HG03095 (cell line): ENCODE data around the gene PLP2.
"Not testable (repeated sequence)": the region's sequence is repeated elsewhere in the genome, so short reads cannot be mapped to it uniquely, and the experiment has no call there.

Source experiments
- ATAC-seq: cut with Tn5 transposase; IDR thresholded peaks from one replicate; pipeline ENCODE4 v1.9.1; 2021; ENCODE audit warnings: moderate library complexity; ENCODE audit not compliant: unreplicated experiment

Gene PLP2, protein sequence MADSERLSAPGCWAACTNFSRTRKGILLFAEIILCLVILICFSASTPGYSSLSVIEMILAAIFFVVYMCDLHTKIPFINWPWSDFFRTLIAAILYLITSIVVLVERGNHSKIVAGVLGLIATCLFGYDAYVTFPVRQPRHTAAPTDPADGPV

GRCh38 chrX:49171752-49172279 lies at the start of gene PLP2:
Gene PLP2, plus strand, starts transcription at chrX:49171898. Its CDS starts 103 bp downstream, at chrX:49172001.
- peak; percentile 36 for ATAC-seq

DNA sequence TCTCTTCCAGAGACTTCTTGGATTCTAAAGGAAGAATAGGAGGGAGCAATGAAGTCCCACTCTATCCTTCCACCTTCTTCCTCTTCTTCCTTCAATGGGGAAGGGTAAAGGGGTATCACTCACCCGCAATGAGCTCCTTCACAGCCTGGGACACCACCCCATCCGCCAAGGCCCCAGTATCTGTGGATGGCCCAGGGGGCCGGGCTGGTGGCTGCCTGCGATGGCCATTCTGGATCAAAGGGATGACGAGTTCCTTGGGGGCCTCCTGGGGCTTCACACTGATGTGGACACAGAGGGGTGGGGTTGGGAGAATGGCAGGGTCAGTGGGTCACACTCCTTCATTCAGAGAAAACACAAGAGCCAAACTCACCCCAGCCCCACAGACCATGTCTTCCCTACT lies 49.2 kb upstream of the PLP2 start:
- ATAC-seq, result no peak

DNA sequence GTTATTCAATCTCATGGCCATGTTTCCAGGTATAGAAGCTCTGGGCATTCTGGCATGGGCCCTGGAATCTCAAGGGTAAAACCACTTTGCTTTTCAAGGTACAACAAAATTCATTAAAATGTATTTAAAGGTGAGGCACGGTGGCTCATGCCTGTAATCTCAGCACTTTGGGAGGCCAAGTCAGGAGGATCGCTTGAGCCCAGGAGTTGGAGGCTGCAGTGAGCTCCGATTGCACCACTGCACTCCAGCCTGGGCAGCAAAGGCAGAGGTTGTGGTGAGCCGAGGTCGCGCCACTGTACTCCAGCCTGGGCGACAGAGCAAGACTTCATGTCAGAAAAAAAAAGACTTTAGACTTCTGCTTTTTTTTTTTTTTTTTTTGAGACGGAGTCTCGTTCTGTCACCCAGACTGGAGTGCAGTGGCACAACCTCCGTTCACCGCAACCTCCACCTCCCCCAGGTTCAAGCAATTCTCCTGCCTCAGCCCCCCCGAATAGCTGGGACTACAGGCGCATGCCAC lies 43.9 kb upstream of the PLP2 start:
- ATAC-seq, result not testable (repeated sequence)

DNA sequence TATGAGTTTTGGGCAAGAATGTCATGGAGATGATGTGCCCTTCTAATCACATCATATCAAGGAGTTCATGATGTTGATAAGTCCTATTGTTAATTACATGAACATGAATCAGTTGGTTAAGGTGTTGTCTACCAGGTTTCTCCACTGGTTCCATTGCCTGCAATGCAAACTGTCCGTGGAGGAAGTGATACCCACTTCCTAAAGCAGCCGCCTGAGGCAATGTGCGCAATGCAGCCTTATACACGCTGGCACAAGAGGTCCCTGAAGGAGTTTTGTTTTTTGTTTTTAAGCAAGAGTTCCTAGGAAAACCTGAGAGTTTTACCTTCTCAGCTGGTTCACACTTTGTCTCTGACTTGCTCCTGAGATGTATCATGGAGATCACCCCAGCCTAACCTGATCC lies 42.3 kb upstream of the PLP2 start:
- ATAC-seq, result no peak

DNA sequence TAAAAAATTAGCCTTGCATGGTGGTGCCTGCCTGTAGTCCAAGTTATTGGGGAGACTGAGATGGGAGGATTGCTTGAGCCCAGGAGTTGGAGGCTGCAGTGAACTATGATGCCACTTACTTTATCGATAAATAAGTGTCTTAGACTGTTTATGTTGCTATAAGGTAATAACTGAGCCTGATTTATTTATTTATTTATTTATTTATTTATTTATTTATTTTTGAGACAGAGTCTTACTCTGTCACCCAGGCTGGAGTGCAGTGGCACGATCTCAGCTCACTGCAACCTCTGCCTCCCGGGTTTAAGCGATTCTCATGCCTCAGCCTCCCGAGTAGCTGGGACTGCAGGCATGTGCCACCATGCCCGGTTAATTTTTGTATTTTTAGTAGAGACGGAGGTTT lies 39.4 kb upstream of the PLP2 start:
- ATAC-seq, result not testable (repeated sequence)

- ATAC-seq, result no peak
Measured at GRCh38 chrX:49133759-49134158, 37.9 kb upstream of the PLP2 start.

DNA sequence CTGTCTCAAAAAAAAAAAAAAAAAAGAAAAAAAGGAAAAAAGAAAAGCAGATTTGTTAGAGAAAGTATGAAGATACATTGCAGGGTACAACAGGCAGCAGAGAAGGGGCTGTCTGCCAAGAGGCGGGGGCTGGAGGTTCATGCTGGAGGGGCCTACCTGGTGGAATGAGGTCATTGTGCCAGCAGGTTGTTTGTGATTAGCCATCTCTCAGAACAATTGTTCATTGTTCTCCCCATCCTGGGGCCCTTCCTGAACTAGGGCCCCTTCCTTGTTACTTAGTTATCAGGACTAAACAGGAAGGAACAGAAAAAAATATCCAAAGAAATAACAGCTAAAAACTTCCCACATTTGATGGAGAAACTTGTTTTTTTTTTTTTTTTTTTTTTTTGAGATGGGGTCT lies 34.2 kb upstream of the PLP2 start:
- no peak for ATAC-seq

DNA sequence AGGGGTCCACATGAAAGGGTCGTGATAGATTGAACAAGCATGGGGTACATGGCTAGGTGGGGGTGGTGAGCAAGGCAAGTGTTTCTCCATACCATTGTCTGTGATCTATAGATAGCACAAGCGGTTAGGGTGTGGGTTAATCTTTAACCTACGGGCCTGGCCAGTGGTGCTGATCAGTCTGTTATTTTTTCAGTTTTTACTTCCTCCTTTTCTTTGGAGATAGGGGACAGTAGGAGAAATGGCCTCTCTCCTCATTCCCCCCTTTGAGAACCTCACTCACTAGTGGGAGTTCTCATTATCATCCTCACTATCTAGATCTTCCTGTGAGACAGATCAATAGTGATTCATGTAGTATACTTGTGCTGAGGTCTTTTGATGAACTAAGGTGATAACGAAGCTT lies 32.0 kb upstream of the PLP2 start:
- ATAC-seq, result no peak

- ATAC-seq, result not testable (repeated sequence)
Measured at GRCh38 chrX:49142264-49142663, 29.4 kb upstream of the PLP2 start.

DNA sequence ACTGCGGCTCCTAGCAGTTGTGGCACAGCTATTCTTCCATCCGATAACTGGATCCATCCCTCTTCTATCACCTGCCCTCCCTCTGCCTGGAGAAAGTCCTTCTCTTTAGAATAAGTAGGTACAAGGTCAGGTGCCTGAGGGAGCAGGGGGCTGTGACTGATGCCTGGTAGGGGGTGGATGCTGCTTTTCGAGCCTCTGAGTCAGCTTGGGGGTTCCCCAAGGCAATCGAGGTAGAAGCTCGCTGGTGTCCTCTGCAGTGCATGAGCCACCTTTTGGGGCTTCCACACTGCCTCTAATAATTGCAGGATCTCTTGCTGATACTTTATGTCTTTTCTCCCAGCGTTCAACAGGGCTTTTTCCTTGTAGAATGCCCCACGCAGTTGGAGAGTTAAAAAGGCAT lies 28.5 kb upstream of the PLP2 start:
- ATAC-seq, result not testable (repeated sequence)

DNA sequence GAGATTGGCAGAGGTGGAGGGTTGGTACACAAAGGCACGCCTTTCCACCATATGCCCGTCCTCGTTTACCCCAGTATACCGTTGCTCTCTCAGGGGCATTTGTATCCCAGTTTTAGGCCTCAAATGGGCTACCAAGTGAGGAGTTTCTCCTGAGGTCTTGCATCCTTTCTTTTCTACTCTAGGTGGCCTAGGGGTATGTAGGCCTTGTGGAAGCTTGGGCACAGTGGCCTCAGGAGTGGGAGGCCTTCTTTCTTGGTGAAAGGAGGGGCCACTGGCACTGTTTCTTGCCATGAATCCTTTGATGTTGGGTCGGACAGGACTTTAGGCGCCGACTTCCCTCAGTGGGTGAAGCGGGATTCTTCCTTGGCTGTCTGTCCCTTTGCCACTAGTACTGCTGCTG lies 24.4 kb upstream of the PLP2 start:
- no peak for ATAC-seq

GRCh38 chrX:49147936-49148335 lies 23.8 kb upstream of the PLP2 start:
- no peak for ATAC-seq

DNA sequence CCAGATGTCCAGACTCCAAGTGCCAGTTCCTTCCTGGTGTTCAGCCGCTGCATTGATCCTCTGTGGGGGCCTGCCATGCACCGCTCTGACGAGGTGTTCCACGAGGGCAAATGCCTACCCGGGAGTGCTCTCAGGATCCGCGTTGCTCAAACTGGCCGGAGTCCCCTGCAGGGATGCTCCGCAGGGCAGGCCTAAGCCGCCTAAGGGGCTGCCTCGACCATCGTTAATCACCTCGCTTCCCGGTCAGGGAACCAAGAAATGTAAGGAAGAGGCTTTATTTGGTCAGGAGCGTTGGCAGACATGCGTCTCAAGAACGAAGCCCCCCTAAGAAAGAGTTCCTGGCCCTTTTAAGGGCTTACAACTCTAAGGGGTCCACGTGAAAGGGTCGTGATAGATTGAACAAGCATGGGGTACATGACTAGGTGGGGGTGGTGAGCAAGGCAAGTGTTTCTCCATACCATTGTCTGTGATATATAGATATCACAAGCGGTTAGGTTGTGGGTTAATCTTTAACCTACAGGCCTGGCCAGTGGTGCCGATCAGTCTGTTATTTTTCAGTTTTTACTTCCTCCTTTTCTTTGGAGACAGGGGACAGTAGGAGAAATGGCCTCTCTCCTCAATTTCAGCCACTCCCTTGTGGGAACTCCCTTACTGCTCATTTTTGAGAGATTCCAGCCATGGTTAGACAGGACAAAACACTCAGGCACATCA lies 23.2 kb upstream of the PLP2 start:
- not testable (repeated sequence) for ATAC-seq

GRCh38 chrX:49149291-49149690 lies 22.4 kb upstream of the PLP2 start:
- not testable (repeated sequence) for ATAC-seq

GRCh38 chrX:49153467-49153866 lies 18.2 kb upstream of the PLP2 start:
- ATAC-seq, result no peak

DNA sequence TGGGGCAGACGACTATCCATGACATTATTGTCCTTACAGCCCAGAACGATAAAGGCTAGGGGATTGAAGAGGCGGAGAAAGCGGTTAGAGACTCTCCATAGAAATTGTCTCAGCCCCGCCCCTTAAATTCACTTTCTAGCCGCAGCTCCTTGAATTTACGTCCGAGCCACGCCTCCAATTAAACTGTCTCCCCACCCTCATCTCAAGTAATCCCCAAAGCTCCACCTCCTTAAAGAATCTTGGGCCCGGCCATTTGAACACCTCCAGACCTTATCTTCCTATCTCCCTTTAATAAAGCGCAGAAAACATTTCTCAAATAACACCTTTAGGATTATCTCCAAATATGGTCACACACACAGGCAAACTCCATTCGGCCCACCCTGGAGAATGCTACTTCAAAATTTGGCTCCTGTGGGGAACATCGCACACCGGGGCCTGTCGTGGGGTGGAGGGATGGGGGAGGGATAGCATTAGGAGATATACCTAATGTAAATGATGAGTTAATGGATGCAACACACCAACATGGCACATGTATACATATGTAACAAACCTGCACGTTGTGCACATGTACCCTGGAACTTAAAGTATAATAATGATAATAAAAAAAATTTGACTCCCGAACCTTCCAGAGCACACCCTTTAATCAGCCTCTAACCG lies 16.3 kb upstream of the PLP2 start:
- ATAC-seq, result peak; percentile 6

DNA sequence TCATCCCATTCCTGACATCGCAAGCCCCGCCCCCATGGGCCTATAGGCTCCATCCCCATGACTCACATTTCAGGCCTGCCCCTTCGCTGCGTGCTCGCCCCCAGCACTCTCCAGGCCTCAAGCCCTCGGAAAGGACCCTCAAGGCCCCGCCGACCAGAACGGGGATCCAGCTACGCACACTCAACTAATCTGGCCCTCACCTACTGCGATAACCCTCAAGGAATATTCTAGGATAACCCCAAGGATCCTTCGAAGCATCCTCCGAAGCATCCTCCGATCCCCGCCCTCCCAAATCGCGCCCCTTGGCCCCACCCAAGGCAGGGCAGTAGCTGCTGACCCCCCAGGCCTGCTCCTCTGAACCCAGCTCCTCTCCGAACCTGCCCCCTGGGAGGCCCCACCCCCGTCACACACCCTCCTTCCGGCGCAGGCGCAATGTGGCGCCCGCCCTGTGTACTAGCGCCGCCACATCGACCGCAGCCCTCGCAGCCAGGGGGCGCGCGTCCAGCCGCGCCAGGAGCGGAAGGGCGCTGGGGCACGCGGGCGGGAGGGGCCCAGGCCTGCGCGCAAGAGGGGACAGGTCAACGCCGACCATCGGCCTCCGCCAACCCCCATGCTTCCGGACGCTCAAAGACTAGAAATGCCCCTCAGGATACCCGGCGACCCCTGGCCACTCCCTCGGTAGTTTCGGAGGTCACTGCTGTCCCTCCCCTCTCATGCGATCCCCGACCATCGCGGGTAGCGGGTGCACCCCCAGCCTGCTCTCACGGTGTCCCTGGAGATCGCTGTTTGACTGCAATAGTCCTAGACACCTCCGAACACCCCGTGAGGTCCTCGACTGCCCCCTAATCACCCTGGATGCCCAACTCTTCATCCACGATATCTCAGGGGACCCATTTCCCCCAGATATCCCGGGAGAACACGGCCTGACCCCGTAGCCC lies 15.5 kb upstream of the PLP2 start:
- peak; percentile 85 for ATAC-seq

- no peak for ATAC-seq
Measured at GRCh38 chrX:49157194-49157593, 14.5 kb upstream of the PLP2 start.

- no peak for ATAC-seq
Measured at GRCh38 chrX:49160908-49161307, 10.8 kb upstream of the PLP2 start.

- no peak for ATAC-seq
Measured at GRCh38 chrX:49161632-49162031, 10.1 kb upstream of the PLP2 start.

DNA sequence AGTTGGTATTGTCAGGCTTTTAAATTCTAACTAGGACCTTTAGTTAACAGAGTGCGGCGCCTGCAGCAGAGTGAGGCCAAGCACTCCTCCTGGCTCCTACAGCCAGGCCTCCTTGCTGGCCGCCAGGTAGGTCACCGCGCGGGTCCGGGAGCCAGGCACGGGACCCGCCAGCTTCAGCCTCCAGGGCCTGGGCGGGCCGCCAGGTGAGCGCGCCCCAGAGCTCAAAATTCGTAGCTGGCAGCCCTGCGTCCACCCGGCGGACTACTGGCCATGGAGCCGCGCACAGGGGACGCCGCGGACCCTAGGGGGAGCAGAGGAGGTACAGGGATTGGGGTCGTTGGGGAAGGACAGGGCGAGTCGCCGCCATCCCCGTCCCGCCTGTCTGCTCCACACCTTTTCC lies 9.1 kb upstream of the PLP2 start, which contains the start of gene MAGIX:
Gene MAGIX, plus strand, starts transcription at position 139 of the 400 bp plus-strand sequence. Its CDS starts 132 bp downstream, at position 271.
- no peak for ATAC-seq
